HL-60/S4 treated with retinoic acid at 250 ng/mL for 4 days and 3 days (cell line): Measurements from ENCODE around the gene GRID1.

Experiments used
- in situ Hi-C: fragments of 300-500 bp; cut with MboI; formaldehyde crosslinking; loops from 2 replicates; pipeline ENCODE4 v1.7.0; 2022; ENCODE audit warnings: low sequenced_read_pairs

The GRID1 gene

DNA sequence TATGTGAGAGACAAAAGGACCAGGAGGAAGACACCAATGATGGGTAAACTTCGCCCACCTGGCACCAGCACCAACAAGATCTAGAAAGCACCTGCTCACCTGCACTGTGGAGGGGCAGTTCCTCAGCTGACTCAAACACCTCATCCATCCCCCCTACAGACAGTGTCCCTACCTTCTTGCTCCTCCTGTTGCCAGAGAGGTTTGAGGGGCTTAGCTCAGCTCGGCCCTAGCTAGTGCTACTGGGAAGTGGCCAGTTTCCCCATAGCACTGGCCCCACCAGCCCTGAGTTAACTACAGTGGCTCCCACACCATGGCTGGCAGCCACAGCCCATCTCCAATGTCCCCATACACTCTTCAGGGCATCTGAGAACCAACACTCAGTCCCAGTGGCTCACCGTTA is 70.8 kb downstream of the GRID1 start:
- in situ Hi-C loops = no loop called here

GRCh38 chr10:86295351-86295750 is 71.2 kb downstream of the GRID1 start:
- in situ Hi-C loops = no loop called here

- in situ Hi-C loops = no loop called here
These were observed 72.0 kb downstream of the GRID1 start for GRCh38 chr10:86294346-86295265.

GRCh38 chr10:86293396-86293791 is 73.2 kb downstream of the GRID1 start:
- in situ Hi-C loops = no loop called here

GRCh38 chr10:86292462-86293395 is 73.9 kb downstream of the GRID1 start:
- in situ Hi-C loops = no loop called here

DNA sequence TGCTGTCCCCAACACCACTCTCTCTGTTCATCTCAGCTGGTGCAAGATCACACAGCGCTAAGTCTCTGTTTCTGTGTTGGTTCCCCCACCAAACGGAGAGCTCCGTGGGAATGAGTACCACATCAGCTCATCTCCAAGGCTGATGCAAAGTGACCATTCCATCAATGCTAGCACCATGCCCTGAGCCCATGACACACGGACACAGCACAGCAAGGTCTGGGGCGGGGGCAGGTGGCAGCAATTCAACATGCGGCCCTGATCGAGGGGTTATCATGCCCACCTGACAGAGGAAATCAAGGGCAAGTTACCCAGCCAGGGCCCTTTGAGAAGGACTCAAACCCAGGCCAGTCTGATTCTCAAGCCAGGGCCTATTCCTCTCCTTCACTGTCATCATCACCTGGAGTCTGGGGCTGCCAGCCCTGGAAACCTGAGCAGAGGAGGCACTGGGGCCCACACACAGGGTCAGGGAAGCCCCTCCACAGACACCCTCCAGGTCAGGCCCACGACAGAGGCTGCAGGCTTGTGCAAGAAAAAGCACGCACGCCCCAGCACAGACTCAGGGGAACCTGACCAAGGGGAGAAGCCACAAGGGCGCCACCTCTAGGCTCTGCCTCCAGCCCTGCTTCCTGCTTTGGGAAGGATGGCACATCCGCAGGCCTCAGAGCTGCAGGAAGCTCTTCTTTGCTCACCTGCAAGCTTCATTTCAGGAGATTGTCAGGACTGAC is 74.8 kb downstream of the GRID1 start:
- in situ Hi-C loops = no loop called here

DNA sequence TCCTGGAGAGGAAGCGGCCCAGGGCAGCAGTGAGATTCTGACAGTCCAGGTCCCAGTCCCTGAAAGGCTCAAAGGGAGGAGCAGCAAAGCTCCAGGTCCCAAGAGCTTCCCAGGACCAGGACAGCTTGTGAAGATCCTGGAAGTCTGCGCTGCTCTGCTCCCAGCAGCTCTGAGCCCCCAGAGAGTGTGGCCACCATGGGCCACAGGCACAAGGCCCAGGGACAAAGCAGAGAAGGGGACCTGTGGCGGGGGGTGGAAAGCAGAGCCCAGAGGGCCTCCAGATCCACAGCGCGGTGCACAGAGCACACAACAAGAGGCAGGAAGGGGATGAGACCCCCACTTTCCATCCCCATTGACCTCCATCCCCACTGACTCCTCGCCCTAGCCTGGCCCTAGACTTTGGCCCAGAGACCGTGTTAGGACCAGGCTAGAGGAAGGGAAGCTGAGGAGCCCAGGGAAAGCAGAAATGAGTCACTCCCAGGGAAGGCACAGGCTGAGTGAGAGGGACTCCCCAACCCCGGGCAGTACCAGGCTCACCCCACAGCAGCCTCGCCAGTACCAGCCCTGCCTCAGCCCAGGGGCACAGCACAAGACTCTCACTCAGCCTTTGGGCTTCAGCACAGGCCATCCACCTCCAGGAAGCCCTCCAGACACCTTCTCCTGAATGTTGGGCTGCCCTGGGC is 75.5 kb downstream of the GRID1 start:
- in situ Hi-C loops = no loop called here

GRCh38 chr10:86289577-86289868 is 77.1 kb downstream of the GRID1 start:
- in situ Hi-C loops = no loop called here

DNA sequence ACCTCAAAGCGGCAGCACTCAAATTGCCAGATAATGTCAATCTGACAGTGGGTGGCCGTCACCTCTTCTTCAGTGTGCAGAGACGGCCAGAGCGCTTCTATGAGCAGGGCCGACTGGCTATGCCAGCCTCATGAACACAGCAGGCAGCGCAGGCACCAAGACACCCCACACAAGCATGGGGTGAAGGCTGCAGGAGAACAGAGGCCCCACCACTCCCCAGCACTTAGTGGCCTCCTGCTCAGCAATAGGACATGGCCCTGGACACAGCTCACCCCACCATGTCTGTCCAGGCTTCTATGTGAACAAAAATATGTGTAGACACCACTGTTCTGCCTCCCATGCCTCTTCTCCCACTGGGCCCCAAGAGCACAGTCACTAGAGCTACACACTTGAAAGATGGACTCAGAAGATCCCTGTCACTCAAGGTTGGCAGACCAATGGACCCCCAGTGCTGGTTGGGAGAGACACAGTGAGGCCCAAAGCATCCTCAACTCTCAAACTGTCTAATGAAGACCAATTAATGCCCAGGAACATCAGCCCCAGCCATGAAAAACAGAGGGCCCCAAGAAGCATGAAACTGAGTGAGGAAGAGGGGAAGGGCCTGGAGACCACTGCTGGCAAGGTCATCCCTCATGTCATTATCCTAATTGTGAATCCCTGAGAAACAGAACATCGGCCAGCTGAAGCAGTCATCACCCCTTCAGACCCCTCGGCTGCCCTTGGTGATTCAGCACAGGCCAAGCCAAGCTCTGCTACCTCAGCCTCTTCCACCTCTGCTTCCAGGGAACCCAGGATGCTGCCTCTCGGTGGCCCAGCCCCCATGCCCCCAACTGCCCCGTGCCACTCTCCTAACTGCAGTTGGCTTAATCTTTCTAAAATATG is 77.7 kb downstream of the GRID1 start:
- in situ Hi-C loops = no loop called here

GRCh38 chr10:86287966-86288579 is 78.5 kb downstream of the GRID1 start:
- in situ Hi-C loops = no loop called here

DNA sequence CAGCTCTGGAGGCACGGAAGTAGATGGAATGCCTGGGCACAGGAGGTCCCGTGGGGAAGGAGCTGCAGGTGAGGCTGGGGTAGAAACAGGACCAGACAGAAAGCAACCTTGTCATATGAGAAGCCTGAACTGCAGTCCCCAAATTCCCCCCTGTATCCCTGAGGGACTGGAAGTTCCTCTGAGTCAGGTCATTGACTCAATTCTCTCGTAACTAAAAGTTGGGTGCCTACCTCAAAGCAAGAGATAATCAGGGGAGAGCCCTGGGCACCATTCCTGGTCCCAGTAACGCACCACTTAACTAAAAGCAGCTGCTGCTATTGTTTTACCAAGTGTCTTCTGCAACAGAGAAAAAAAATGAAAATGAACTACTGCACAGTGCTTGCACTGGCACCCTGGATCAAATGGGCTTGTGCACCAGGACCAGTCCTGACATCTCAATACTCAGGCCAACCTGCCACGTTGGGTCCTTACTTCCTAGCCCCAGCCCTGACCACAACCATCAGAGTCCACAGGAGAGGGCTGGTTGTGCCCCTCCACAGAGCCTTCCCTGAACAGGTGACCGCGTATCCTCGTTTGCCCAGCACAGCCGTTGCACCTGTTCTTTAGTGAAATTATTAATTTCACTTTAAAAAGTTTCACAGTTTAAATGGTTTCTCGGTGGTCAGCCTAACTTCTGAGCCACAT is 79.3 kb downstream of the GRID1 start:
- in situ Hi-C loops = no loop called here

DNA sequence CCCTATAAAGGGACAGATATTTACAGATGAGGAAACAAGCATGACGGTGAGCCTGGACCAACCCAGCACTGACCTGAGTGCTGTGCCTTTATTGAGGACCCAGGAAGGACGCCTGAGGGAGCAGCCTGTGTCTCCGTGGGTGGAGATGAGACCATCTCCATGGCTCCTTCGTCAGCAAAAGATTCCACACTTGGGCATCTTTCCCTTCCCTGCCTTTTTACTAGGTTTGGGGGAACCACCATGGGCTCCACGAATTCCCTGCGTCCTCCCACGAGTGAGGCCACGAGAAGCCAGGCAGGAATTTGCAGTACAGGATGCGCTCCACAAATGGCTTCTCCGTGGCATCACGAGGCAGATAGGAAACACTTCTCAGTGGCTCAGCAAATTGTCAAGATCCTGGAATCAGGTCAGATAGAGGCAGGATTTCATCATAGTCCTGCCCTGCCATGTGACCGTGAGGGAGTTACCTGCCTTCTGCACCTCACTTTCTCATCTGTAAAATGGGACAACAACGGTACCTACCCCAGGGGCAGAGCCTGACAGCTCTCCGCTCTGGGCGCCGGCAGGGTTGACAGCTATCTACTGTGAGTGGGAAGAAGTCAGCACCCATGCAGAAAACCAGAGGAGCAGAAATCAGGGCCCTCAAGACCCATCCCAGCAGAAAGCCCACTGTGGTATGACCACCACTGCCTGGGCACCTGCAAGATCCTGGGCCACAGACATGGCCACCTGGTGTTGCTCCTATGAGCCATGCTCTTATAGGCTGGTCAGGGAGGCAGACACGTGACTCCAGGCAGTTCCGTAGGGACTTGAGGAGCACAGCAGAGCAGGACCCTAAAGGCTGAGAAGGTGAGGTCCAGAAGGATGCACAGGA is 80.1 kb downstream of the GRID1 start:
- in situ Hi-C loops = no loop called here

DNA sequence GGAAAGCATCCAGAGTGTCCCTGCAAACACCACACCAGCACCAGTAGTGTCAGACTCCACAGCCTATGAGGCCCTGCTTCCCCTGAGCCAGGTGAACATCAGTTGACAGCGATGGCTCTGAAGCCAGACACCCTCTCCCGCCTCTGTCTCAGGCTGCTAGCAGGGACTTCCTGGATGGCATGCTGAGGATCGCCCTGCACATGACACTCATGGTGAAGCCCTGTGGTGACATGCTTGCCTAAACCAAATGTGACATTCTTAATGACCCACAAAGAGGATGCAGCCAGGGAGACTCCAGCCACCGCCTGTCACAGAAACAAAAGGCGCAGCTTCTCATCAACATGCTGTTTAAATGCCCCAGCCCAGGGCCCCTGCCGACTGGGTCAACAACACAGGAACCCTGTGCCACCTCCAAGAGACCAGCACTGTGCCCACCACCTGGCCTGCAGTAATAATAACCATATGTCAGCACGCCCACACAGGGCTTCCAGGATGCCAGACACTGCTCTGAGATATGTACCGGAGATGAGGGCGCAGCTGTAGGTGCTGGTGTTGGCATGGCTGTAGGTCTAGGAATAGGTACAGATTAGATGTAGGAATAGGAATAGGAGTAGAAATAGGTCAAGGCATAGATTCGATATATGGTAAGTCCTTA is 81.3 kb downstream of the GRID1 start:
- in situ Hi-C loops = no loop called here

DNA sequence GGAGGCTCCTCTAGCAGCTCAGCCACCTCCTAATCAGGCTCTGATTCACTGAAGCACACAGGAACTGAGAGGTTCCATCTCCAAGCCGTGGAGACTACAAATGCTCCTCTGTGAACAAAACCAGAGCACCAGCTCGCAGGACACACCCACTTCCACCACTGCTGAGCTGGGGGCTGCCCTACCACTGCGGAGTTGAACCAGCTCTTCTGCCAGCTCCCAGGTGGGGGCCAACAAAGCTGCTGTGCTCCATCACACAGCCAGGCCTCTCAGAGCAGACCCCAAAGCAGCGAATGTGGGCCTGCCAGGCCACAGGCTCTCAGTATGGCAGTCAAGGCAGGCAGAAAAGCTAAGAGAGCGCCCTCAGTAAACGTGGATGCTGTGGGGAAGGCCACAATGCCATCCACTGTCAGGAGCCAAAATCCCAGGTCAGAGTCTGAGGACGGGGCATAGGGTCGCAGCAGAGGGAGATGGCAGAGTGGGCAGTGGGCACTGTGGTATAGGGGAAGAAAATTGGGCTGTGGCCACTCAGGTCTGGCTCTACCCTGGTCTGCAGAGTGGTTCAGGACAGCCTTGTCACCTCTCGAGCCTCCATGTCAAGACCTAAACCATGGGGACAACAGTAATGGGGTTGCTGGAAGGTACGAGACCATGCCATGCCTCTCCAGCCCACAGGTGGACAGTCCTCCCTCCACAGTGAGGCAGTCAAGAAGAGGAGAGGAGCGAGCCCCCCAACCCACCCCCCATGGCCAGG is 82.1 kb downstream of the GRID1 start:
- in situ Hi-C loops = no loop called here

- in situ Hi-C loops = no loop called here
These were observed 82.9 kb downstream of the GRID1 start for GRCh38 chr10:86283466-86284287.
